HG02678 (cell line): ENCODE measurements around the gene STX5.
"Not testable (repeated sequence)": the region's sequence is repeated elsewhere in the genome, so short reads cannot be mapped to it uniquely, and the experiment has no call there.

ENCODE experiments used
- ATAC-seq: cut with Tn5 transposase; IDR thresholded peaks from one replicate; pipeline ENCODE4 v1.9.1; 2021; ENCODE audit warnings: mild to moderate bottlenecking, moderate library complexity; ENCODE audit not compliant: unreplicated experiment

Gene STX5

DNA sequence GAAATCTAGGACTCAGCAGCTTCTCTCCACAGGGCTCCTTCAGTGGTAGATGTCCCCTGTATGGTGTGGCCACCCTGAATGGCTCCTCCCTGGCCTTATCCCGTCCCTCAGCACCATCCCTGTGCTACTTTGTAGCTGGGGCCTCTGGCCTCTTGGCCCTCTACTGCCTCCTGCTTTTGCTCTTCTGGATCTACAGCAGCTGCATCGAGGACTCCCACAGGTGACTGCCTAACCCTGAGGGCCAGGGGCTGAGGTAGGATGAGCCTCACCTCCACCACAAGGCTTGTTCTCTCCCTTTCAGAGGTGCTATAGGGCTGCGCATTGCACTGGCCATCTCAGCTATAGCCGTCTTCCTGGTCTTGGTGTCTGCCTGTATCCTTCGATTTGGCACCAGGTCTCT, 42.9 kb downstream of the STX5 start:
- no peak for ATAC-seq

DNA sequence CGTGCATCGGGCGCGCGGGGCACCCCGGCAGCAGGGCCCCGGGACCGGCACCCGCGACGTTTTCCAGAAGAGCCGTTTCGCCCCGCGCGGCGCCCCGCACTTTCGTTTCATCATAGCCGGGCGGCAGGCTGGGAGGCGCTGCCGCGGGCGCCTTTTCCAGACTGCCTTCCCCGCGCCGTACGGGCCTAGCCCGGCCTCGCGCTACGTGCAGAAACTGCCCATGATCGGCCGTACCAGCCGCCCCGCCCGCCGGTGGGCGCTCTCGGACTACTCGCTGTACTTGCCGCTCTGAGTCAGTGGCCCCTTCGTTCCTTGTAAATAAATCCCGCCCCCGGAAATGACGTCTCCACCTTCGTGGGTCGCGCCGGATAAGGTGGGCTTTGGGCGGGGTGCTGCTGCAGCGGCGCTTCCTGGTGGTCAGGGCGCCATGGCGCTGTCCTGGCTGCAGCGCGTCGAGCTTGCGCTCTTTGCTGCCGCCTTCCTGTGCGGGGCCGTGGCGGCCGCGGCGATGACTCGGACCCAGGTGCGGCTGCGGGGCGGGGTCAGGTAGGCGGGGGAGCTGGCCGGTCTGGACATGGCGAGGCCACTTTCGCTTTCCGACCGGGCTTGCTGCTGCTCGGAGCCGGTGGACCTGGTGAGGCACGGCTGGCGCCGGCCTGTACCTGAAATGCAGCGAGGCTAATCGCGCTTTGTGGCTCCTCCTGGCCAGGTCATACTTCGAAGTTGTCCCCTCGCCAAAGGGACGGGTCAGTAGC, 44.7 kb downstream of the STX5 start, which contains the start of gene TMEM179B:
Gene TMEM179B (plus strand): TSS at position 398 of the 755 bp plus-strand sequence. CDS start 30 bp downstream, at position 428.
- ATAC-seq = peak; percentile 66

DNA sequence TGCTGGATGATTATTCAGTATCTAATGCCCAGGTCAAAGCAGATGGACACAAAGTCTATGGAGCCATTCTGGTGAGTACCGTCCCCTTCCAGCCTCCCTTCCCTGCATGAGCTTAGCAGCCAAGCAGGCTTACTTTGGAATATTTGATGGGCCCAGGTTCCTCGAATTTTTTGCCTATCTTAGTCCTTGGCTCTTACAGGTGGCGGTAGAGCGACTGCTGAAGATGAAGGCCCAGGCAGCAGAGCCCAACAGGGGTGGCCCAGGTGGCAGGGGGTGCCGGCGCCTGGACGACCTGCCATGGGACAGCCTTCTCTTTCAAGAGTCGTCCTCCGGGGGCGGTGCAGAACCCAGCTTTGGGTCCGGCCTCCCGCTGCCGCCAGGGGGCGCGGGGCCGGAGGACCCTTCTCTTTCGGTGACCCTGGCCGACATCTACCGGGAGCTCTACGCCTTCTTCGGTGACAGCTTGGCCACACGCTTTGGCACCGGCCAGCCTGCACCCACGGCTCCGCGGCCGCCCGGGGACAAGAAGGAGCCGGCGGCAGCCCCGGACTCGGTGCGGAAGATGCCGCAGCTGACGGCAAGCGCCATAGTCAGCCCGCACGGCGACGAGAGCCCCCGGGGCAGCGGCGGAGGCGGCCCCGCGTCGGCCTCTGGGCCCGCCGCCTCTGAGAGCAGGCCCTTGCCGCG, 45.4 kb downstream of the STX5 start:
- ATAC-seq = peak; percentile 70

DNA sequence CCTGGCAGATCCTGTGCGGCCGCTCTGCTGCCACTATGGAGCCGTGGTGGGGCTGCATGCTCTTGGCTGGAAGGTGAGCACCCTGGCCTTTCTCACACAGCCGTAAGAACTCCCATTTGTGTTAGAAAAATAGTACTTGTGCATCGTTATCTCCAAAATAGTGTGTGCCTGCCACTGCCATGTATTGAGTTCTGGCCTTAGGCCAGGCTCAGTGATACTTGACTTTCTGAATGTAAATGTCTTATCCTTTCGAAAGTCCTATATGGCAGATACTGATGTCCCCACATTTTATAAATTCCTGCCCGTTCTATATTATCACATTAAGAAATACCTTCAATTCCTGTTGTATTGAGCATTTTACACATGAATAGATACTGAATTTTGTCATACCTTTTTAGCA, 49.1 kb downstream of the STX5 start:
- no peak for ATAC-seq

DNA sequence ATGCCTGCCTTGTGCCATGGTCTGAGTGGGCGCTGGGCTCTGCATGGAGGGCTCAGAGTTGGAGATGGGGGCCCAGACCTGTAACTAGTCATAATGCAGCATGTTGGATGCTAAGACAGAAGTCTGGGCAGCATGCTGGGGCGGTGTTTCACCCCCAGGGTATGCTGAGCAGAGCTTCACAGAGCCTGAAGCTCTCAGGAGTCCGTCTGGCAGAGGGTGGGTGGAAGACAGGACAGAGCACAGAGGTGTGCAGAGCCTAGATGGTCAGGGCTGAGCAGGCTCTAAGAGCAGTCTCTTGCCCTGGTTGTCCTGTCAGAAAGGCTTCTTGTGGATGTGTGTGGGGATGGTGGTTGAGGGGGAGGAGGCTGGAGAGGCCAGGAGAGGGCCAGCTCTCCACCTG, 53.4 kb downstream of the STX5 start:
- no peak for ATAC-seq

DNA sequence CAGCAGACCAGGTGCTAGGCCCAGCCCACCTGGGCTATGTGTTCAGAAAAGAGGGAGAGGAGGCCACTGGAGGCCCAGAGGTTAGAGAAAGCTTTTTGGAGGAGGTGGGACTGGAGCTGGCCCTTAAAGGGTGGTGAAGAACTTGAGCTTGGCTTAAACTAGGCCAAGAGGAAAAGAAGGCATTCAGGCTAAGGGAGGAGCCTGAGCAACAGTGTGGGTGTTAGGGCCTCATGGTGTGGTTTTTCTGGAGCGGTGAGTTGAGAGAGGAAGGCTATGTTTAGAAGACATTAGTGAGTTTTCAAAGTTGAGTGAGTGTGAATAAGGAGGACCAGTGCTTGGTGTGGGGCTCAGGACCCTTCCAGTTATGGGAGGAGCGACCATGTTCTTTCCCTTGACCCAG, 54.5 kb downstream of the STX5 start:
- no peak for ATAC-seq

DNA sequence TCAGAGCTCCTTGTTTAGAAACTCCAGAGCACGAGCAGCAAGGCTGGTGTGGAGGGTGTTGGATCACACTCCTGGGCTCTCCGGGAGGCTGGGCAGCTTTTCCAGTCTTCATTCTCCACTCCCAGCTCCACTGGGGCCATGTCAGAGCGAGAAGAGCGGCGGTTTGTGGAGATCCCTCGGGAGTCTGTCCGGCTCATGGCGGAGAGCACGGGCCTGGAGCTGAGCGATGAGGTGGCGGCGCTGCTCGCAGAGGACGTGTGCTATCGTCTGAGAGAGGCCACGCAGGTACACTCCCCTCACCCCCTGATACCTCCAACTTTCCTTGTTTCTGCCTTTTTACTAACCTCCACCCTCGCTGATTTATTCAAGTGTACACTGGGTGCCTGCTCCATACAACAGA, 56.2 kb downstream of the STX5 start:
- no peak for ATAC-seq

DNA sequence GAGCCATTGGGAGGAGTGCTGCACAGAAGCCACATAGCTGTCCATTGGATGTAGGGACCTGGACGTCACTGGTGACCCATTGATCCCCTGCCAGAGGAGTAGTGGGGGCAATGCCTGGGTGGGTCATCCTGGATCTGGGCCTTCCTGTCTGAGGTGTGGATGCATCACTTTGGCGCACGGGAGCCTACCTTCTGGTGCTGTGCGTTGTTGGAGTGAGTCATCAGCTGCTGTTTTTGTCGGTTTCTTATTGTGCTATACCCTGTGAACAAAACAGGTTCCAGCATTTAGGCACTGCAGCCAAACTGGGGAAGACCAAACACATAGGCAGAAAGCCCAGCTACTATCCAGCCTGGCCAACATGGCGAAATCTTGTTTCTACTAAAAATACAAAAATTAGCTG, 57.4 kb downstream of the STX5 start:
- ATAC-seq = no peak

DNA sequence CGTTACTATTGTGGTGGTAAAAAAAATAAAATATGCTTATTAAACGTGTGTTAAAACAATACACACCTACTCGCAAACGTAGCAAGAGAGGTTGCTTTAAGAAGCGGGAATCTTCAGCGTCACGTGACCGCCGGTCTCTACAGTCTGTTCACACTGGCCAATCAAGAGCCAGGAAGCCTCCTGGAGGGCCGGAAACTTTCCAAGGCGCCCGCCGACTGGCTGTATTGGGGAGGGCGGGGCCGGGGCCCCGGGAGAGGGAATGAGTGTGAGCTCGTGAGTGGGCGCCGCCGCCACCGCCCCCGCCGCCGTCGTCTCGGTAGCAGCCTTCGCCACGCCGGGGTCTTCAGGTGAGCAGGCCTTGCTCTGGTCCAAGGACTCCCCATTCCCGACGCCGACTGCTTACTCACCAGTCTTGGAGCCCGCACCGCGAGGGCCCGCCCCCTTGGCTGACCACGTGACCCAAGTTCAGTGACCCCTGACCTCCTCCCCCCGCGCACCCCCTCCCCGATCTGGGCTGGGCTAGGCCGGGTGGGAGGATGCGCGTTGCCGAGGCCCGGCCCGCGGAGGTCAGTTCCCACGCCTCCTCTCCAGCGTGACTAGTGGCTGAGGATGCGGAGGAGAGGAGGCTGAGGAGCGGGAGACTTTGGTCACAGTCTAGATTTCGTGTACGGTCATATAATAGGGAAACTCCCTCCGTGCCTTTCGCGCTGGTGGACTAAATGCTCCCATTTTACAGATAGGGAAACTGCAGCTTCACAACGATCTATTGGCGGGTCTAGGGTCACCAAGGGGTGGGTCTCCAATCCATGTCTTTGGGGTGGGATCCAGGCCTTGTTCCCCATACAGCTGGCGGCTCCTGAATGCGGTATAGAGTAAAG, 60.5 kb downstream of the STX5 start, which contains the start of gene TAF6L:
Gene TAF6L (plus strand): TSS at position 253 of the 878 bp plus-strand sequence. CDS start 4,388 bp downstream, outside the sequence.
- peak; percentile 89 for ATAC-seq

DNA sequence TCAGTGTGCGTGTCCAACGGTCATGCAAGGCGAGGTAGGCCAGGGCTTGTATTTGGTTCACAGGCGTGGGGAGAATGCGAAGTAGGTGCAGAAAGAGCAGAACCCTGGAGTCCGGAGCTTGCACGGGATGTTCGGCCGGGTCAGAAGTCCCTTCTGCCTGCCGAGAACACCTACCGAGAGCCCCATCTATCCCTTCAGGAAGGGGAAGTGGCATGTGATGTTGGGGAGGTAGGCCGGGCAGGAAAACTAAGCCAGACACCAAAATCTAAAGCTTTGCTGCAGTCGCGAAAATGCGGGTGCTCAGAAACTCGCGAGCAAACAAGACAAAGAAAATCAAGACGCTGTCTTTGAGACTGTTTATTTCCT, 61.1 kb downstream of the STX5 start:
- ATAC-seq = no peak

DNA sequence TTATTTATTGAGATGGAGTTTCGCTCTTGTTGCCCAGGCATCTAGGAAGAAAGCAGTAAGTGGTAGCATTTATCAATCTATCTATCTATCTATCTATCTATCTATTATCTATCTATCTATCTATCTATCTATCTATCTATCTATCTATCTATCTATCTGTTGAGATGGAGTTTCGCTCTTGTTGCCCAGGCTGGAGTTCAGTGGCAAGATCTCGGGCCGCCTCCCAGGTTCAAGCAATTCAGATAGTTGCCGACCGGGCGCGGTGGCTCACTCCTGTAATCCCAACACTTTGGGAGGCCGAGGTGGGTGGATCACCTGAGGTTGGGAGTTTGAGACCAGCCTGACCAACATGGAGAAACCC, 71.0 kb downstream of the STX5 start:
- ATAC-seq = not testable (repeated sequence)

DNA sequence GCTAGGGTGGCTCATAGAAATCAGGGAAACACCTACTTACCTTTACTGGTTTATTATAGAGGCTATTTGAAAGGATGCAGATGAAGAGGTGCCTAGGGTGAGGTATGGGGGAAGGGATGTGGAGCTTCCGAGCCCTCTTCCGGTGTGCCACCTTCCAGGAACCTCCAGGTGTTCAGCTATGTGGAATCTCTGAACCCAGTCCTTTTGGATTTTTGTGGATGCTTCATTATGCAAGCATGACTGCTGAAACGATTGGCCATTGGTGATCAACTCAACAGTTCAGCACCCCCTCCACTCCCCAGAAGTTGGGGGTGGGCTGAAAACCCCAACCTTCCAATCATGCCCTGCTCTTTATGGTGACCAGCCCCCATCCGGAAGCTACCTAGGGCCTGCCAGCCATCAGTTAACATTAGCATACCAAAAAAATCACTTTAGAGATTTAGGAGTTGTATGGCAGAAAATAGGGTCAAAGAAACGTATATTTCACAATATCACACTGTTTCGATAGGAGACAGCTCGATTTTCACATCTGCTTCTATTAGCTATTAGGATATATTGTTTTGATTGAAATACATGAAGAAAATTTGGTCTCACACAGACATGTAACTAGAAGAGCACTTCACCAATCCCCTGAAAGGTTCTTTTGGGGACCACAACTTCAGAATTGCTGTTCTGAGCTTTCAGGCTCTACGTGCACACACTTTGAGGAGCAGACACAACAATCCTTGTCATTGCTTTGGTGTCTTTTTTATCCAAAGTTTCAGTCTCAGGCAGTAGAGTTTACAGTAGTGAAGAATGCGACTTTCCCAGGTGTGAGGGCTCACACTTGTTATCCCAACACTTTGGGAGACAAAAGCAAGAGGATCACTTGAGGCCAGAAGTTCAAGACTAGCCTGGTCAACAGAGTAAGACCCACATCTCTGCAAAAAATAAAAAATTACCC, 73.7 kb downstream of the STX5 start:
- no peak for ATAC-seq
